H1 (cell line): Measurements from ENCODE around the gene SLC22A14. TPM values are rescaled to one million over a fixed set of nuclear protein-coding genes. Genes with fewer than 3 reads are reported as not detected.

ENCODE experiments used
- ATF3 ChIP-seq: IDR thresholded peaks from 2 replicates; pipeline ENCODE4 v1.6.1; 2011; ENCODE audit warnings: low read depth, mild to moderate bottlenecking, low read length; ENCODE audit not compliant: insufficient read depth
- EZH2 ChIP-seq: fragments of 200-600 bp; sonication (generic); IDR thresholded peaks from 2 replicates; pipeline ENCODE4 v1.7.1; 2012; ENCODE audit warnings: low read depth, mild to moderate bottlenecking, moderate library complexity, low read length, inconsistent platforms; ENCODE audit not compliant: severe bottlenecking
- NRF1 ChIP-seq: IDR thresholded peaks from 2 replicates; pipeline ENCODE4 v1.6.1; 2011; ENCODE audit warnings: mild to moderate bottlenecking, low read depth, low read length, improper control_type of control experiment
- polyA plus RNA-seq, 7 experiments: library from polyadenylated mRNA; depleted of rRNA in 3 of 7; stranded (reverse) in 5 of 7; unstranded in 2 of 7; fragments of >200 nt in 5 of 7; fragments of 200-250 nt in 2 of 7; gene quantifications; 1 replicate in 5 of 7; 2 replicates in 1 of 7; 4 replicates in 1 of 7; pipeline versions ENCODE4 v1.2.1 to v1.2.3, GENCODE V29; 2011 to 2013; ENCODE audit warnings: missing spikeins in 2 of 7, mixed read lengths in 2 of 7
- total RNA-seq: library from RNA; stranded (reverse); fragmentation: NEBNext Ultra II Directional; extraction: Animal tissue kit (Norgen Biotek cat#: 25700); gene quantifications from 2 replicates; pipeline ENCODE4 v1.2.1, GENCODE V29; 2021

The SLC22A14 gene
- total and polyA plus RNA-seq, 2 of the 8 experiments (the other 6 are each of a cell fraction or from before 2014, with no cell fraction given) = 0.03 TPM; not detected in 1

DNA sequence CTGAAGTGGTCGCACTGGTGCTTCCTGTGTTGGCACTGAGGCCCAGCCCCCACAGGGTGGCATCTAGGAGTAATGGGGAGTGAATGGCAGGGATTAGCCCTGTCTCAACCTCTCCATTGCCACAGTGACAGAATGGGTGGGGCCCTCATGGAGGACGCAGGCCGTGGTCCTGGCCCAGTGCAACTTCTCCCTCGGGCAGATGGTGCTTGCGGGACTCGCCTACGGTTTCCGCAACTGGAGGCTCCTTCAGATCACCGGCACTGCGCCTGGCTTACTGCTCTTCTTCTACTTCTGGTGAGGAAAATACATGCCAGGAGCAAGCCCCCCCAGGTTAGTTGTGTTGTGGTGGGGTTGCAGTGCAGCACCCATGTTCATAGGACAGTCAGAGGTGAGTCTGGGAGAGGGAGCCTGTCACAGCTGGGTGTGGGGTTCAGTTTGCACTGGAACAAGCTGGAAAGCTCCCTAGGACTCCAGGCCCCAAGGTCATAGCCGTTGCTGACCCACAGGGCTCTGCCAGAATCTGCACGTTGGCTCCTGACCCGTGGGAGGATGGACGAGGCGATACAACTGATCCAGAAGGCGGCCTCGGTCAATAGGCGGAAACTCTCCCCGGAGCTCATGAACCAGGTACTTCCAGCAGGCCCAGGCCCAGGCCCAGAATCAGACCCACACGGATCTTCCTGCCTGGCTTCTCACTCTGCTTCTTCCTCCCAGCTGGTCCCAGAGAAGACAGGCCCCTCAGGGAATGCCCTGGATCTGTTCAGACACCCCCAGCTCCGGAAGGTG lies 7.0 kb upstream of the SLC22A14 start (continued):
- TF ChIP-seq NRF1 = no peak
- TF ChIP-seq EZH2 = no peak
- no peak for TF ChIP-seq ATF3
